Progenitor cell of endocrine pancreas (in vitro differentiated cells): ENCODE results near the gene FOXO1. TPM values are rescaled to one million over a fixed set of nuclear protein-coding genes. Genes with fewer than 3 reads are reported as not detected.

Source experiments
- DNase-seq: peaks from one replicate; pipeline ENCODE4 v3.0.0; 2021; ENCODE audit warnings: low spot score; ENCODE audit not compliant: unreplicated experiment
- H3K27ac Mint-ChIP-seq: 2 replicates; pipeline ENCODE4 v1.8.0; 2021; ENCODE audit warnings: mild to moderate bottlenecking, moderate library complexity, mixed read lengths
- H3K27me3 Mint-ChIP-seq: 2 replicates; pipeline ENCODE4 v1.8.0; 2021; ENCODE audit warnings: mixed read lengths
- H3K36me3 Mint-ChIP-seq: 2 replicates; pipeline ENCODE4 v1.8.0; 2022; ENCODE audit warnings: mixed read lengths; ENCODE audit not compliant: insufficient read depth
- H3K4me1 Mint-ChIP-seq: 2 replicates; pipeline ENCODE4 v1.8.0; 2021; ENCODE audit warnings: low read depth, mixed read lengths
- H3K4me3 Mint-ChIP-seq: 2 replicates; pipeline ENCODE4 v1.8.0; 2021; ENCODE audit warnings: low read depth, mild to moderate bottlenecking, moderate library complexity, mixed read lengths
- H3K9me3 Mint-ChIP-seq: 2 replicates; pipeline ENCODE4 v1.8.0; 2021; ENCODE audit warnings: low read depth, mixed read lengths
- CTCF ChIP-seq: fragments of 200-600 bp; sonication (generic); IDR thresholded peaks from one replicate; pipeline ENCODE4 v1.5.0; 2021; ENCODE audit warnings: antibody characterized with exemption, mild to moderate bottlenecking; ENCODE audit not compliant: unreplicated experiment
- total RNA-seq: library from RNA; stranded (reverse); gene quantifications from 2 replicates; pipeline ENCODE4 v1.2.1, GENCODE V29; 2021

The FOXO1 gene
- total RNA-seq, 1 donor from 2014 or later = 15.7 TPM

GRCh38 chr13:40508767-40509342 is 157.6 kb downstream of the FOXO1 start:
- peaks cover 3% of the 10 kb centered on the region for H3K9me3 Mint-ChIP-seq
- H3K27ac Mint-ChIP-seq = no peak overlapping the region
- no peaks in the 10 kb centered on the region for H3K4me1 Mint-ChIP-seq
- TF ChIP-seq CTCF = no peak
- no peaks in the 10 kb centered on the region for H3K36me3 Mint-ChIP-seq
- H3K27me3 Mint-ChIP-seq = no peaks in the 10 kb centered on the region
- no peak for DNase-seq
- no peak overlapping the region for H3K4me3 Mint-ChIP-seq

- Mint-ChIP-seq H3K4me1 (no peaks in the 10 kb centered on the region), H3K27ac (no peak overlapping the region), H3K27me3 (no peaks in the 10 kb centered on the region), H3K36me3 (no peaks in the 10 kb centered on the region), H3K9me3 (peaks cover 3% of the 10 kb centered on the region), H3K4me3 (no peak overlapping the region)
- no peak for TF ChIP-seq CTCF
- no peak for DNase-seq
These were observed 158.3 kb downstream of the FOXO1 start for GRCh38 chr13:40508127-40508526.

GRCh38 chr13:40506592-40507446 is 159.6 kb downstream of the FOXO1 start:
- no peak for TF ChIP-seq CTCF
- Mint-ChIP-seq H3K27me3 (no peaks in the 10 kb centered on the region), H3K9me3 (peaks cover 3% of the 10 kb centered on the region), H3K4me3 (no peak overlapping the region), H3K4me1 (no peaks in the 10 kb centered on the region), H3K27ac (no peak overlapping the region), H3K36me3 (no peaks in the 10 kb centered on the region)
- DNase-seq = no peak

Other genes with a start within 250 kb of the FOXO1 start
- gene MRPS31, start 104.5 kb upstream of the FOXO1 start, total RNA-seq = 38.7 and 39.5 TPM in 2 replicates
- 16.3 and 16.5 TPM in 2 replicates for gene SLC25A15, start 123.0 kb upstream of the FOXO1 start, total RNA-seq